GM19239 (cell line): ENCODE data around the gene CHMP1B.

Source experiments
- DNase-seq: peaks from one replicate; pipeline ENCODE4 v3.0.0; 2011; ENCODE audit warnings: low spot score; ENCODE audit not compliant: insufficient read length
- FAIRE-seq: peaks from 2 replicates; lab custom pipeline; 2011; peaks lifted over from hg19 to GRCh38; lab: Jason Lieb, UNC

CHMP1B gene

GRCh38 chr18:11851146-11851805, at the start of gene CHMP1B:
Gene CHMP1B, plus strand, starts transcription at chr18:11851413. Its CDS starts 99 bp downstream, at chr18:11851512.
- FAIRE-seq (peak; percentile 92), DNase-seq (peak; percentile 87)

- no peak for FAIRE-seq
- DNase-seq = no peak
These were observed 49.6 kb upstream of the CHMP1B start for GRCh38 chr18:11801573-11801972.

- FAIRE-seq (no peak), DNase-seq (no peak)
These were observed 49.1 kb upstream of the CHMP1B start for GRCh38 chr18:11802158-11802557.

GRCh38 chr18:11802586-11802985, 48.6 kb upstream of the CHMP1B start:
- no peak for DNase-seq
- no peak for FAIRE-seq

GRCh38 chr18:11807233-11807632, 44.0 kb upstream of the CHMP1B start:
- FAIRE-seq (no peak), DNase-seq (no peak)

- FAIRE-seq (no peak), DNase-seq (no peak)
These were observed 43.0 kb upstream of the CHMP1B start for GRCh38 chr18:11808001-11808855.

- DNase-seq = no peak
These were observed 41.3 kb upstream of the CHMP1B start for GRCh38 chr18:11809895-11810294.

GRCh38 chr18:11810379-11810778, 40.8 kb upstream of the CHMP1B start:
- no peak for FAIRE-seq
- DNase-seq = no peak

More at GRCh38 chr18:11809895-11810294, 41.3 kb upstream of the CHMP1B start:
- no peak for FAIRE-seq

GRCh38 chr18:11811009-11811408, 40.2 kb upstream of the CHMP1B start:
- no peak for DNase-seq
- no peak for FAIRE-seq

- DNase-seq (no peak), FAIRE-seq (no peak)
These were observed 34.0 kb upstream of the CHMP1B start for GRCh38 chr18:11817229-11817628.

GRCh38 chr18:11818486-11819203, 32.6 kb upstream of the CHMP1B start:
- no peak for DNase-seq
- no peak for FAIRE-seq

GRCh38 chr18:11819938-11820337, 31.3 kb upstream of the CHMP1B start:
- DNase-seq = no peak
- no peak for FAIRE-seq

- DNase-seq (no peak), FAIRE-seq (no peak)
These were observed 30.5 kb upstream of the CHMP1B start for GRCh38 chr18:11820697-11821096.

- no peak for FAIRE-seq
- DNase-seq = no peak
These were observed 30.0 kb upstream of the CHMP1B start for GRCh38 chr18:11821208-11821607.

GRCh38 chr18:11821643-11822237, 29.5 kb upstream of the CHMP1B start:
- no peak for DNase-seq
- FAIRE-seq = no peak

GRCh38 chr18:11823545-11823944, 27.7 kb upstream of the CHMP1B start:
- FAIRE-seq = no peak
- DNase-seq = no peak

GRCh38 chr18:11826836-11827235, 24.4 kb upstream of the CHMP1B start:
- DNase-seq = no peak
- FAIRE-seq = no peak

- DNase-seq = no peak
- FAIRE-seq = no peak
These were observed 22.3 kb upstream of the CHMP1B start for GRCh38 chr18:11828786-11829432.

GRCh38 chr18:11830585-11830984, 20.6 kb upstream of the CHMP1B start:
- DNase-seq (no peak), FAIRE-seq (no peak)

GRCh38 chr18:11831921-11832320, 19.3 kb upstream of the CHMP1B start:
- FAIRE-seq (no peak), DNase-seq (no peak)
